PC-3 (cell line): ENCODE results near the gene MAT2B. TPM values are rescaled to one million over a fixed set of nuclear protein-coding genes. Genes with fewer than 3 reads are reported as not detected.

Experiments
- ATAC-seq: fragments of 200-7000 bp; cut with Tn5 transposase; 2 replicates; pipeline ENCODE4 v1.9.1; 2020; ENCODE audit warnings: mild to moderate bottlenecking, moderate library complexity
- BruUV-seq: library from RNA; stranded (reverse); fragments of 400-500 nt; replicated peaks from 2 replicates; lab custom pipeline; 2021; lab: Mats Ljungman, UMichigan
- CTCF ChIA-PET: fragments of 300-600 bp; sonication (Branson Sonifier 250); formaldehyde crosslinking; loops from one replicate; lab custom pipeline; 2022; ENCODE audit warnings: antibody characterized with exemption; lab: Charles Lee
- POLR2A ChIA-PET: fragments of 300-600 bp; sonication (Branson Sonifier 250); formaldehyde crosslinking; loops from one replicate; lab custom pipeline; 2022; ENCODE audit warnings: antibody characterized with exemption; ENCODE audit not compliant: unreplicated experiment; lab: Charles Lee
- DNase-seq: peaks from one replicate; pipeline ENCODE4 v3.0.0-alpha.2; 2015
- H2AFZ ChIP-seq: fragments of 300-600 bp; sonication (generic); 2 replicates; pipeline ENCODE4 v1.6.0; 2016; ENCODE audit warnings: antibody characterized with exemption, low read length
- H3F3A ChIP-seq: fragments of 300-600 bp; sonication (generic); one replicate; pipeline ENCODE4 v1.6.0; 2017; ENCODE audit warnings: antibody characterized with exemption, low read length, control low read depth, mild to moderate bottlenecking; ENCODE audit not compliant: unreplicated experiment
- H3K27ac ChIP-seq: fragments of 300-600 bp; sonication (generic); 2 replicates; pipeline ENCODE4 v1.5.1; 2016; ENCODE audit warnings: mild to moderate bottlenecking, low read length
- H3K27me3 ChIP-seq: fragments of 300-600 bp; sonication (generic); 2 replicates; pipeline ENCODE4 v1.6.1; 2016; ENCODE audit warnings: low read length, mixed read lengths
- H3K36me3 ChIP-seq: fragments of 300-600 bp; sonication (generic); 2 replicates; pipeline ENCODE4 v1.6.1; 2016; ENCODE audit warnings: low read depth, mixed run types, low read length, mixed read lengths
- H3K4me1 ChIP-seq: fragments of 300-600 bp; sonication (generic); 2 replicates; pipeline ENCODE4 v1.5.1; 2016; ENCODE audit warnings: low read length; ENCODE audit not compliant: insufficient read depth
- H3K4me2 ChIP-seq: fragments of 300-600 bp; sonication (generic); 2 replicates; pipeline ENCODE4 v1.6.0; 2016; ENCODE audit warnings: low read length
- H3K4me3 ChIP-seq: fragments of 300-600 bp; sonication (generic); 2 replicates; pipeline ENCODE4 v1.5.1; 2016; ENCODE audit warnings: mild to moderate bottlenecking, low read length, mixed read lengths
- H3K79me2 ChIP-seq: fragments of 300-600 bp; sonication (generic); 2 replicates; pipeline ENCODE4 v1.6.1; 2017; ENCODE audit warnings: low read length, mixed read lengths
- H3K9ac ChIP-seq: fragments of 300-600 bp; sonication (generic); 2 replicates; pipeline ENCODE4 v1.6.0; 2016; ENCODE audit warnings: mild to moderate bottlenecking, low read length
- H3K9me2 ChIP-seq: fragments of 300-600 bp; sonication (generic); replicated peaks from 2 replicates; pipeline ENCODE4 v1.6.1; 2016; ENCODE audit warnings: mixed run types, low read length, mixed read lengths
- H3K9me3 ChIP-seq: fragments of 300-600 bp; sonication (generic); 2 replicates; pipeline ENCODE4 v1.6.1; 2016; ENCODE audit warnings: low read length, mixed read lengths
- H4K20me1 ChIP-seq: fragments of 300-600 bp; sonication (generic); 2 replicates; pipeline ENCODE4 v1.6.1; 2016; ENCODE audit warnings: low read length, mixed read lengths
- EZH2 ChIP-seq: fragments of 300-600 bp; sonication (generic); IDR thresholded peaks from one replicate; pipeline ENCODE4 v1.6.1; 2017; ENCODE audit warnings: antibody characterized with exemption, mild to moderate bottlenecking, low read length; ENCODE audit not compliant: unreplicated experiment
- EZH2phosphoT487 ChIP-seq: fragments of 300-600 bp; sonication (generic); IDR thresholded peaks from 2 replicates; pipeline ENCODE4 v1.6.1; 2018; ENCODE audit warnings: mild to moderate bottlenecking, antibody characterized with exemption, low read length, borderline replicate concordance
- intact Hi-C: fragments of 100-400 bp; cut with micrococcal nuclease; formaldehyde crosslinking; loops from 2 replicates; pipeline ENCODE4 v1.9.0; 2023
- total RNA-seq: library from RNA; depleted of rRNA; stranded (reverse); fragments of >200 nt; gene quantifications from 2 replicates; pipeline ENCODE4 v1.2.3, GENCODE V29; 2014
- TF ChIP-seq, protein P1 (sequence below): fragments of 300-600 bp; sonication (generic); conservative IDR thresholded peaks from 2 replicates; pipeline ENCODE4 v1.5.1; 2017; ENCODE audit warnings: antibody characterized with exemption, low read depth, mild to moderate bottlenecking, low read length

The MAT2B gene
- total RNA-seq, 1 experiment from 2014 or later, result 24.3 TPM

DNA sequence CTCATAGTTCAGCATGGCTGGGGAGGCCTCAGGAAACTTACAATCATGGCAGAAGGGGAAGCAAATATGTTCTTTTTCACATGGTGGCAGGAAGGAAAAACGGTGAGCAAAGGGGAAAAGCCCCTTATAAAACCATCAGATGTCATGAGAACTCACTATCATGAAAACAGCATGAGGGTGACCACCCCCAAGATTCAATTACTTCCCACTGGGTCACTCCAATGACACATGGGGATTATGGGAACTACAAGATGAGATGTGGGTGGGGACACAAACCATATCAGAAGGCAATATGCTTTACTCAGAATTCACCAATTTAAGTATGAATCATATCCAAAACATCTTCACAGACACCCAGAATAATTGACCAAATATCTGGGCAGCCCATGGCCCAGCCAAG is 19.7 kb downstream of the MAT2B start:
- no peaks in the 10 kb centered on the region for H3K4me1 ChIP-seq
- TF ChIP-seq, protein P1, sequence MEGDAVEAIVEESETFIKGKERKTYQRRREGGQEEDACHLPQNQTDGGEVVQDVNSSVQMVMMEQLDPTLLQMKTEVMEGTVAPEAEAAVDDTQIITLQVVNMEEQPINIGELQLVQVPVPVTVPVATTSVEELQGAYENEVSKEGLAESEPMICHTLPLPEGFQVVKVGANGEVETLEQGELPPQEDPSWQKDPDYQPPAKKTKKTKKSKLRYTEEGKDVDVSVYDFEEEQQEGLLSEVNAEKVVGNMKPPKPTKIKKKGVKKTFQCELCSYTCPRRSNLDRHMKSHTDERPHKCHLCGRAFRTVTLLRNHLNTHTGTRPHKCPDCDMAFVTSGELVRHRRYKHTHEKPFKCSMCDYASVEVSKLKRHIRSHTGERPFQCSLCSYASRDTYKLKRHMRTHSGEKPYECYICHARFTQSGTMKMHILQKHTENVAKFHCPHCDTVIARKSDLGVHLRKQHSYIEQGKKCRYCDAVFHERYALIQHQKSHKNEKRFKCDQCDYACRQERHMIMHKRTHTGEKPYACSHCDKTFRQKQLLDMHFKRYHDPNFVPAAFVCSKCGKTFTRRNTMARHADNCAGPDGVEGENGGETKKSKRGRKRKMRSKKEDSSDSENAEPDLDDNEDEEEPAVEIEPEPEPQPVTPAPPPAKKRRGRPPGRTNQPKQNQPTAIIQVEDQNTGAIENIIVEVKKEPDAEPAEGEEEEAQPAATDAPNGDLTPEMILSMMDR, result no peak
- TF ChIP-seq EZH2, result no peak
- TF ChIP-seq EZH2phosphoT487, result no peak
- POLR2A ChIA-PET, result no interaction called here
- DNase-seq, result no peak
- no peak overlapping the region for H3K27ac ChIP-seq
- no peak overlapping the region for H3K9ac ChIP-seq
- H3K27me3 ChIP-seq, result no peaks in the 10 kb centered on the region
- ATAC-seq, result no peak
- CTCF ChIA-PET, result no interaction called here
- H3K4me3 ChIP-seq, result no peak overlapping the region
- H3K79me2 ChIP-seq, result no peaks in the 10 kb centered on the region
- no peak overlapping the region for H2AFZ ChIP-seq
- H3K4me2 ChIP-seq, result no peak overlapping the region
- H3F3A ChIP-seq, result no peaks in the 10 kb centered on the region
- H3K9me2 ChIP-seq, result no peaks in the 10 kb centered on the region
- H3K9me3 ChIP-seq, result no peaks in the 10 kb centered on the region
- intact Hi-C loops, result no loop called here
- no TSS peak for BruUV-seq
- H4K20me1 ChIP-seq, result no peaks in the 10 kb centered on the region
- 0 out of 2 replicates have a peak, but pooled peaks cover 3% of the 10 kb centered on the region for H3K36me3 ChIP-seq

DNA sequence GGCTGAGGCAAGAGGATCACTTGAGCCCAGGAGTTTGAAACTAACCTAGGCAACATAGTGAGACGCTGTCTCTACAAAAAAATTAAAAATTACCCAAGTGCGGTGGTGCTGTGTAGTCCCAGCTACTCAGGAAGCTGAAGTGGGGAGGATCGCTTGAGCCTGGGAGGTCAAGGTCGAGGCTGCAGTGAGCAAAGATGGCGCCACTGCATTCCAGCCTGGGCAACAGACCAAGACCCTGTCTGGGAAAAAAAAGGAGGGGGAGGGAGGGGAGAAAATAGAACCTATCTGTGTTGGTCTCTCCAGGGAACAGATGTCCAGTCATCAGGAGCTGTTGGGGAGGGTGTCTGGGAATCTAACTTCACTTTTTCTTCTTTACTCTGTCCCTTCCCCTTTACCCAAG is 24.3 kb downstream of the MAT2B start:
- Histone ChIP-seq H3K4me1 (no peaks in the 10 kb centered on the region), H3F3A (no peaks in the 10 kb centered on the region), H3K27ac (no peak overlapping the region), H3K9ac (no peak overlapping the region), H4K20me1 (no peaks in the 10 kb centered on the region), H3K4me3 (no peak overlapping the region), H3K27me3 (peaks cover 18% of the 10 kb centered on the region; the same call in 1 of the 2 replicates), H2AFZ (no peak overlapping the region), H3K9me2 (no peaks in the 10 kb centered on the region), H3K36me3 (no peaks in the 10 kb centered on the region), H3K79me2 (no peaks in the 10 kb centered on the region), H3K4me2 (no peak overlapping the region), H3K9me3 (no peaks in the 10 kb centered on the region)
- TF ChIP-seq EZH2 (no peak), EZH2phosphoT487 (no peak)
- TF ChIP-seq, protein P1, result no peak
- no TSS peak for BruUV-seq
- no peak for ATAC-seq
- DNase-seq, result no peak
- ChIA-PET POLR2A (no interaction called here), CTCF (no interaction called here)
- intact Hi-C loops, result no loop called here

DNA sequence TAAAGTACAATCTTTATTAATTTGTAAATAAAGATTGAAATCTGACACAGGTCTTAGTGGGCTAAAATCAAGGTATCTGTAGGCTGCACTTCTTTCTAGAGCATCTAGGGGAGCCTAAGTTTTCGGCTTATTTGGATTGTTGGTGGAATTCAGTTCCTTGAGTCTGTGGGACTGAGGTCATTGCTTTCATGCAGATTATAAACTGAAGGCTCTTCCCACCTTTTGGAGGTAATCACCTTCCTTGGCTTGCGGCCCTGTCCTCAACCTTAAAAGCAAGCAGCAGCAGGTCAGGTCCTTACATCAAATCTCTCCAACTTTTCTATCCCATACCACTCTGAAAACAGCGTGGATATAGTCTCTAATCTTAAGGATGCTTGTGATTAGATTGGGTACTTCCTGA is 25.9 kb downstream of the MAT2B start:
- no TSS peak for BruUV-seq
- Histone ChIP-seq H3F3A (no peaks in the 10 kb centered on the region), H3K4me3 (no peak overlapping the region), H3K27me3 (peaks cover 30% of the 10 kb centered on the region; the same call in 1 of the 2 replicates), H3K36me3 (no peaks in the 10 kb centered on the region), H3K79me2 (no peaks in the 10 kb centered on the region), H3K27ac (no peak overlapping the region), H3K4me2 (no peak overlapping the region), H3K4me1 (no peaks in the 10 kb centered on the region), H4K20me1 (no peaks in the 10 kb centered on the region), H2AFZ (no peak overlapping the region), H3K9me2 (no peaks in the 10 kb centered on the region), H3K9me3 (no peaks in the 10 kb centered on the region), H3K9ac (no peak overlapping the region)
- CTCF ChIA-PET, result no interaction called here
- ATAC-seq, result no peak
- no peak for DNase-seq
- POLR2A ChIA-PET, result no interaction called here
- no peak for TF ChIP-seq EZH2phosphoT487
- TF ChIP-seq, protein P1, result no peak
- intact Hi-C loops, result no loop called here
